Transverse colon (tissue), 4 donors: ENCODE measurements around the gene PRIM1. TPM values are rescaled to one million over a fixed set of nuclear protein-coding genes. Genes with fewer than 3 reads are reported as not detected.

Experiments used
- DNase-seq: peaks from one replicate; pipeline ENCODE4 v3.0.0-alpha.2; 2019
- H3K27ac ChIP-seq, 4 donors: fragments of 200-600 bp; sonication (generic); 2 replicates each; pipeline ENCODE4 v1.5.1; 2016 to 2018; ENCODE audit warnings: inconsistent platforms in 4 of 4
- H3K27me3 ChIP-seq: fragments of 200-600 bp; sonication (generic); 2 replicates; pipeline ENCODE4 v1.5.1; 2017; ENCODE audit warnings: inconsistent platforms
- H3K36me3 ChIP-seq, 4 donors: fragments of 200-600 bp; sonication (generic); 2 replicates each; pipeline ENCODE4 v1.5.1; 2017 to 2019; ENCODE audit warnings: inconsistent platforms in 4 of 4
- H3K4me1 ChIP-seq, 4 donors: fragments of 200-600 bp; sonication (generic); 2 replicates each; pipeline ENCODE4 v1.5.1; 2017 to 2020; ENCODE audit warnings: inconsistent platforms in 4 of 4
- H3K4me3 ChIP-seq, 4 donors: fragments of 200-600 bp; sonication (generic); 1 replicate in 1 of 4; 2 replicates in 3 of 4; pipeline versions ENCODE4 v1.5.1 to v1.6.1; 2017 to 2019; ENCODE audit warnings: inconsistent platforms in 4 of 4
- H3K9me3 ChIP-seq, 2 donors: fragments of 200-600 bp; sonication (generic); 2 replicates each; pipeline ENCODE4 v1.5.1; 2017 to 2019; ENCODE audit warnings: inconsistent platforms in 2 of 2
- EP300 ChIP-seq: sonication (generic); formaldehyde crosslinking; IDR thresholded peaks from one replicate; pipeline ENCODE4 v1.6.1; 2017; ENCODE audit warnings: antibody characterized with exemption, low read depth
- POLR2A ChIP-seq: fragments of 450-650 bp; IDR thresholded peaks from one replicate; pipeline ENCODE4 v1.6.1; 2016; ENCODE audit warnings: antibody characterized with exemption, mild to moderate bottlenecking, moderate library complexity
- POLR2AphosphoS5 ChIP-seq, 3 donors: sonication (generic); formaldehyde crosslinking; IDR thresholded peaks; one replicate each; pipeline ENCODE4 v1.6.1; 2016; ENCODE audit warnings: antibody characterized with exemption in 3 of 3
- WGBS, 2 donors: methylation state at CpG; one replicate each; pipeline ENCODE4 v1.1.5; 2018; ENCODE audit warnings: low coverage in 1 of 2; 5-methylcytosine and 5-hydroxymethylcytosine counted together
- in situ Hi-C, 4 donors: fragments of 200-750 bp; cut with MboI; loops; one replicate each; pipeline versions ENCODE4 v1.15.0 to v1.15.1; 2017; ENCODE audit warnings: low sequenced_read_pairs in 3 of 4, low pct_ligation_motif_present in 1 of 4, low pct_unique_long_range_greater_than_20kb in 1 of 4
- intact Hi-C: fragments of 100-400 bp; cut with DNase I; formaldehyde crosslinking; loops from one replicate; pipeline ENCODE4 v1.15.1; 2023; ENCODE audit warnings: low total_unique reads
- total RNA-seq, 4 donors: library from RNA; depleted of rRNA; stranded (reverse); fragments of >200 nt; gene quantifications; one replicate each; pipeline ENCODE4 v1.1.0, GENCODE V29; 2016
- TF ChIP-seq, protein P1 (sequence below), 5 experiments: fragments of 200-600 bp in 3 of 5; fragments of 450-650 bp in 2 of 5; sonication (generic) in 3 of 5; IDR thresholded peaks; 1 replicate in 2 of 5; 2 replicates in 3 of 5; pipeline ENCODE4 v1.5.1; 2016 to 2017; ENCODE audit warnings: antibody characterized with exemption in 5 of 5, inconsistent platforms in 3 of 5, mild to moderate bottlenecking in 2 of 5, moderate library complexity in 1 of 5

Gene PRIM1
- total RNA-seq, 4 donors from 2014 or later, result 1.4 to 10.6 (median 5.6) TPM; not detected in 1

GRCh38 chr12:56772625-56773024 lies 20.5 kb upstream of the PRIM1 start:
- 80 to 86% methylated on average over 1 to 5 of the region's 5 CpGs for WGBS, 2 donors
- H3K27me3 ChIP-seq, result no peaks in the 10 kb centered on the region
- in situ Hi-C loops (loop anchor here in 1 of 4 donors (25.0 kb wide), 1 partner anchor 415 kb away; no protein-coding TSS in a partner anchor), intact Hi-C loops (no loop called here)
- TF ChIP-seq EP300 (no peak), POLR2A (no peak)
- H3K9me3 ChIP-seq, result no peaks in the 10 kb centered on the region
- no peaks in the 10 kb centered on the region for H3K36me3 ChIP-seq
- no peaks in the 10 kb centered on the region for H3K4me1 ChIP-seq
- no peak overlapping the region for H3K4me3 ChIP-seq
- H3K27ac ChIP-seq, result no peak overlapping the region
- no peak for DNase-seq

DNA sequence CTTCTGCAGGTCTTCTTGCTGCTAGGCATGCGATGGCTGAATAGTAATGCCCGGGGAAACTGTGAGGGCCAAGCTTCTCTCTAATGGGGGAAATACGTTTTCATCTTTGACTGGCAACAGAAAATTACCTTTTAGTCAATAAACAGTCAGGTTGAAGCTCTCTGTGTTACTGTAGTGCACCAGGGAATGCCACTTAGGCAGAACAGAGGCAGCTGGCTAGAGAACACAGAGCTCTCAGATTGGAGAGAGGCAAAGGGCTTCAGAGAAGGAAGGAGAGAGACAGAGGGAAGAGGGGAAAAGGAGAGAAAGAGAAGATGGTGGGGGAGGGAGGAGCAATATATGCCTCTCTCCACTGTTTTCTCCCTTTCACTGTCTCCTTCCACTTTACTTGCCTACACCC lies 17.7 kb upstream of the PRIM1 start:
- H3K36me3 ChIP-seq, result no peaks in the 10 kb centered on the region
- no peak for DNase-seq
- in situ Hi-C loops (loop anchor here in 1 of 4 donors (25.0 kb wide), 1 partner anchor 417 kb away; no protein-coding TSS in a partner anchor), intact Hi-C loops (no loop called here)
- no peaks in the 10 kb centered on the region for H3K9me3 ChIP-seq
- no peak for TF ChIP-seq POLR2A
- H3K4me3 ChIP-seq, result no peak overlapping the region
- WGBS, 2 donors, result 96% methylated on average over 3 of the region's 3 CpGs; no CpG with 5 or more reads in 1 of the 2 donors
- no peaks in the 10 kb centered on the region for H3K4me1 ChIP-seq
- no peaks in the 10 kb centered on the region for H3K27me3 ChIP-seq
- no peak overlapping the region for H3K27ac ChIP-seq

- no peak overlapping the region for H3K27ac ChIP-seq
- in situ Hi-C loops (loop anchor here in 1 of 4 donors (25.0 kb wide), 1 partner anchor 419 kb away; no protein-coding TSS in a partner anchor), intact Hi-C loops (no loop called here)
- 72% methylated on average over 5 of the region's 5 CpGs; no CpG with 5 or more reads in 1 of the 2 donors for WGBS, 2 donors
- H3K27me3 ChIP-seq, result no peaks in the 10 kb centered on the region
- H3K4me1 ChIP-seq, result no peaks in the 10 kb centered on the region
- TF ChIP-seq POLR2A (no peak), EP300 (no peak), POLR2AphosphoS5 (IDR thresholded peaks at IDR 0.05) (no peak)
- TF ChIP-seq, protein P1, sequence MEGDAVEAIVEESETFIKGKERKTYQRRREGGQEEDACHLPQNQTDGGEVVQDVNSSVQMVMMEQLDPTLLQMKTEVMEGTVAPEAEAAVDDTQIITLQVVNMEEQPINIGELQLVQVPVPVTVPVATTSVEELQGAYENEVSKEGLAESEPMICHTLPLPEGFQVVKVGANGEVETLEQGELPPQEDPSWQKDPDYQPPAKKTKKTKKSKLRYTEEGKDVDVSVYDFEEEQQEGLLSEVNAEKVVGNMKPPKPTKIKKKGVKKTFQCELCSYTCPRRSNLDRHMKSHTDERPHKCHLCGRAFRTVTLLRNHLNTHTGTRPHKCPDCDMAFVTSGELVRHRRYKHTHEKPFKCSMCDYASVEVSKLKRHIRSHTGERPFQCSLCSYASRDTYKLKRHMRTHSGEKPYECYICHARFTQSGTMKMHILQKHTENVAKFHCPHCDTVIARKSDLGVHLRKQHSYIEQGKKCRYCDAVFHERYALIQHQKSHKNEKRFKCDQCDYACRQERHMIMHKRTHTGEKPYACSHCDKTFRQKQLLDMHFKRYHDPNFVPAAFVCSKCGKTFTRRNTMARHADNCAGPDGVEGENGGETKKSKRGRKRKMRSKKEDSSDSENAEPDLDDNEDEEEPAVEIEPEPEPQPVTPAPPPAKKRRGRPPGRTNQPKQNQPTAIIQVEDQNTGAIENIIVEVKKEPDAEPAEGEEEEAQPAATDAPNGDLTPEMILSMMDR (IDR thresholded peaks at IDR 0.05), result no peak
- H3K9me3 ChIP-seq, result no peaks in the 10 kb centered on the region
- H3K36me3 ChIP-seq, result no peaks in the 10 kb centered on the region
- DNase-seq, result no peak
- H3K4me3 ChIP-seq, result no peak overlapping the region
Observed at GRCh38 chr12:56768424-56768823, 16.3 kb upstream of the PRIM1 start.

- H3K9me3 ChIP-seq, result no peaks in the 10 kb centered on the region
- TF ChIP-seq, protein P1 (IDR thresholded peaks at IDR 0.05), result no peak
- TF ChIP-seq POLR2AphosphoS5 (IDR thresholded peaks at IDR 0.05) (no peak), POLR2A (no peak), EP300 (no peak)
- WGBS, 2 donors, result 74 to 80% methylated on average over 5 to 6 of the region's 6 CpGs
- DNase-seq, result no peak
- H3K36me3 ChIP-seq, result no peaks in the 10 kb centered on the region
- H3K4me1 ChIP-seq, result no peaks in the 10 kb centered on the region
- no peaks in the 10 kb centered on the region for H3K27me3 ChIP-seq
- peak overlapping the region in 1 of 4 donors; percentile 7 for H3K27ac ChIP-seq
- in situ Hi-C loops, result loop anchor here in 1 of 4 donors (25.0 kb wide), 1 partner anchor 421 kb away; no protein-coding TSS in a partner anchor
- no peak overlapping the region for H3K4me3 ChIP-seq
- intact Hi-C loops, result no loop called here
Observed at GRCh38 chr12:56766535-56766934, 14.4 kb upstream of the PRIM1 start.

GRCh38 chr12:56763753-56764657 lies 11.9 kb upstream of the PRIM1 start:
- Histone ChIP-seq H3K27ac (peak overlapping the region; percentile 19 to 54 (median 45)), H3K27me3 (no peaks in the 10 kb centered on the region), H3K4me3 (peak overlapping the region in 1 of 4 donors; percentile 7), H3K4me1 (no peaks in the 10 kb centered on the region), H3K36me3 (no peaks in the 10 kb centered on the region), H3K9me3 (peaks cover 0 to 2% of the 10 kb centered on the region in 2 donors)
- no peak for TF ChIP-seq EP300
- TF ChIP-seq POLR2A, result no peak
- no peak for TF ChIP-seq POLR2AphosphoS5 (IDR thresholded peaks at IDR 0.05)
- WGBS, 2 donors, result 71 to 74% methylated on average over 3 to 5 of the region's 5 CpGs
- intact Hi-C loops, result no loop called here
- no peak for DNase-seq
- in situ Hi-C loops, result loop anchor here in 1 of 4 donors (25.0 kb wide), 1 partner anchor 423 kb away; no protein-coding TSS in a partner anchor
